BJ (cell line): ENCODE results near the gene MAB21L4. TPM values are rescaled to one million over a fixed set of nuclear protein-coding genes. Genes with fewer than 3 reads are reported as not detected.
"Not testable (repeated sequence)": the region's sequence is repeated elsewhere in the genome, so short reads cannot be mapped to it uniquely, and the experiment has no call there.

Experiments
- CTCF ChIA-PET: fragments of 350-600 bp; formaldehyde crosslinking; extraction: SDS; loops from one replicate; lab custom pipeline; 2021; ENCODE audit warnings: antibody characterized with exemption, inconsistent platforms; lab: Yijun Ruan, JAX
- POLR2A ChIA-PET: fragments of 300-600 bp; sonication (Branson Sonifier 250); formaldehyde crosslinking; extraction: SDS; loops from one replicate; lab custom pipeline; 2021; ENCODE audit warnings: antibody characterized with exemption; lab: Charles Lee
- DNase-seq: peaks from one replicate; pipeline ENCODE4 v3.0.0-alpha.2; 2011; ENCODE audit warnings: low read depth
- H3K27me3 ChIP-seq: 2 replicates; pipeline ENCODE4 v1.6.0; 2011; ENCODE audit warnings: low read length; ENCODE audit not compliant: control insufficient read depth, insufficient read depth
- H3K36me3 ChIP-seq: 2 replicates; pipeline ENCODE4 v1.5.1; 2011; ENCODE audit warnings: low read length; ENCODE audit not compliant: control insufficient read depth, insufficient read depth
- H3K4me3 ChIP-seq: 2 replicates; pipeline ENCODE4 v1.5.1; 2011; ENCODE audit warnings: low read depth, mild to moderate bottlenecking, control low read depth, low read length
- polyA plus RNA-seq: library from polyadenylated mRNA; depleted of rRNA; stranded (reverse); fragments of >200 nt; gene quantifications from 2 replicates; pipeline ENCODE4 v1.2.3, GENCODE V29; 2011
- TF ChIP-seq, protein P1 (sequence below): IDR thresholded peaks from 2 replicates; pipeline ENCODE4 v1.5.1; 2011; ENCODE audit warnings: low read depth, mild to moderate bottlenecking, control low read depth, inconsistent platforms, low read length, moderate library complexity; ENCODE audit not compliant: insufficient read depth

Gene MAB21L4
- polyA plus RNA-seq, 1 experiment = not detected

DNA sequence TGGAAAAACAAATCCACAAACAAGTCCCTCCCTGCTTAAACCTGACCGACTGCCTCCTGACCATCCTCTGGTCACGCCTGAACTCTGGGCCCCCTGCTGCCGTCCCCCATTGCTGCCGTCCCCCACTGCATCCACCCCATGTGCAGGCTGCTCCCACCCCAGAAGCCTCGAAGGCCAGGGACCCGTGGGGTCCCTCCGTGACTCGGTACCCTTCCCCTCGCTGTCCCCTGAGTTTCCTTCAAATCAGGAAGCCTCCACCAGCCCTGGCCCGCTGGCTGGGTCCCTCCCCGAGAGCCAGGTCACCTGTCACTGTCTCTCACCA, 45.2 kb downstream of the MAB21L4 start:
- Histone ChIP-seq H3K36me3 (no peaks in the 10 kb centered on the region), H3K27me3 (no peaks in the 10 kb centered on the region), H3K4me3 (no peak overlapping the region)
- TF ChIP-seq, protein P1, sequence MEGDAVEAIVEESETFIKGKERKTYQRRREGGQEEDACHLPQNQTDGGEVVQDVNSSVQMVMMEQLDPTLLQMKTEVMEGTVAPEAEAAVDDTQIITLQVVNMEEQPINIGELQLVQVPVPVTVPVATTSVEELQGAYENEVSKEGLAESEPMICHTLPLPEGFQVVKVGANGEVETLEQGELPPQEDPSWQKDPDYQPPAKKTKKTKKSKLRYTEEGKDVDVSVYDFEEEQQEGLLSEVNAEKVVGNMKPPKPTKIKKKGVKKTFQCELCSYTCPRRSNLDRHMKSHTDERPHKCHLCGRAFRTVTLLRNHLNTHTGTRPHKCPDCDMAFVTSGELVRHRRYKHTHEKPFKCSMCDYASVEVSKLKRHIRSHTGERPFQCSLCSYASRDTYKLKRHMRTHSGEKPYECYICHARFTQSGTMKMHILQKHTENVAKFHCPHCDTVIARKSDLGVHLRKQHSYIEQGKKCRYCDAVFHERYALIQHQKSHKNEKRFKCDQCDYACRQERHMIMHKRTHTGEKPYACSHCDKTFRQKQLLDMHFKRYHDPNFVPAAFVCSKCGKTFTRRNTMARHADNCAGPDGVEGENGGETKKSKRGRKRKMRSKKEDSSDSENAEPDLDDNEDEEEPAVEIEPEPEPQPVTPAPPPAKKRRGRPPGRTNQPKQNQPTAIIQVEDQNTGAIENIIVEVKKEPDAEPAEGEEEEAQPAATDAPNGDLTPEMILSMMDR = no peak
- ChIA-PET CTCF (interaction anchor here (0.7 to 1.7 kb wide), 31 partner anchors 10 to 852 kb away, joined by 3 to 20 read pairs (median 4); partner anchors contain the start of genes AGXT, HDLBP and SEPTIN2), POLR2A (no interaction called here)
- no peak for DNase-seq

GRCh38 chr2:240850026-240850425, 45.9 kb downstream of the MAB21L4 start:
- CTCF ChIA-PET = interaction anchor here (0.7 to 1.6 kb wide), 6 partner anchors 9 to 1028 kb away, joined by 3 to 8 read pairs (median 4); no protein-coding TSS in a partner anchor
- Histone ChIP-seq H3K4me3 (no peak overlapping the region), H3K36me3 (no peaks in the 10 kb centered on the region), H3K27me3 (no peaks in the 10 kb centered on the region)
- POLR2A ChIA-PET = no interaction called here
- no peak for DNase-seq
- TF ChIP-seq, protein P1 = no peak

DNA sequence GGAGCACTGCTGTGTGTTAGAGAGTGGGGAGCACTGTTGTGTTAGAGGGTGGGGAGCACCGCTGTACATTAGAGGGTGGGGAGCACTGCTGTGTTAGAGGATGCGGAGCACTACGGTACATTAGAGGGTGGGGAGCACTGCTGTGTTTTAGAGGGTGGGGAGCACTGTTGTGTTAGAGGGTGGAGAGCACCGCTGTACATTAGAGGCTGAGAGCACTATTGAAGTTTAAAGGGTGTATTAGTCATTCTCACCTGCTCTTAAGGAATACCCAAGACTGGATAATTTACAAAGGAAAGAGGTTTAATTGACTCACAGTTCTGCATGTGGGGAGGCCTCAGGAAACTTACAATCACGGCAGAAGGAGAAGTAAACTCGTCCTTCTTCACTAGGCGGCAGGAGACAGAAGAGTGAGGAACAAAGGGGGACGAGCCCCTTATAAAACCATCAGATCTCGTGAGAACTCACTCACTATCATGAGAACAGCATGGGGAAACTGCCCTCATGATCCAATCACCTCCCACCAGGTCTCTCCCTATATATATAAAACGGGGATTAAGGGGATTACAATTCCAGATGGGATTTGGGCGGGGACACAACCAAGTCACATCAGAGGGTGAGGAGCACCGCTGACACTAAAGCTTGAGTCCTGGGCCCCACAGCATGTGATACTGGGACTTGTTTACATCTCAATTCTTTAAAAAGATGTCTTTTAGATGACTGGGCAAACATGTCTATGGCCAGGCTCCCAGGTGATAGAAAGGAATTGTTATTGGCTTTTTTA, 46.9 kb downstream of the MAB21L4 start:
- Histone ChIP-seq H3K4me3 (no peak overlapping the region), H3K36me3 (no peaks in the 10 kb centered on the region), H3K27me3 (no peaks in the 10 kb centered on the region; the same call in 1 of the 2 replicates)
- ChIA-PET POLR2A (no interaction called here), CTCF (interaction anchor here (0.9 to 1.6 kb wide), 5 partner anchors 8 to 1029 kb away, joined by 3 to 8 read pairs (median 4); no protein-coding TSS in a partner anchor)
- DNase-seq = no peak
- TF ChIP-seq, protein P1 = no peak

GRCh38 chr2:240847817-240848216, 48.1 kb downstream of the MAB21L4 start:
- POLR2A ChIA-PET = no interaction called here
- TF ChIP-seq, protein P1 = no peak
- CTCF ChIA-PET = no interaction called here
- Histone ChIP-seq H3K4me3 (no peak overlapping the region), H3K36me3 (no peaks in the 10 kb centered on the region), H3K27me3 (no peaks in the 10 kb centered on the region; the same call in 1 of the 2 replicates)
- DNase-seq = no peak

GRCh38 chr2:240846873-240847595, 48.9 kb downstream of the MAB21L4 start:
- POLR2A ChIA-PET = no interaction called here

DNA sequence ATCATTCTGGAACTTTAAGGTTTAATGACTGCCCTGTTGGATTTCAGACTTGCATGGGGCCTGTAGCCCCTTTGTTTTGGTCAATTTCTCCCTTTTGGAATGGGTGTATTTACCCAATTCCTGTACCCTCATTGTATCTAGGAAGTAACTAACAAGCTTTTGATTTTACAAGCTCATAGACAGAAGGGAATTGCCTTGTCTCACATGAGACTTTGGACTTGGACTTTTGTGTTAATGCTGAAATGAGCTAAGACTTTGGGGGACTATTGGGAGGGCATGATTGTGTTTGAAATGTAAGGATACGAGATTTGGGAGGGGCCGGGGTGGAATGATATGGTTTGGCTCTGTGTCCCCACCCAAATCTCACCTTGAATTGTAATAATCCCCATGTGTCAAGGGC, 49.6 kb downstream of the MAB21L4 start:
- H3K27me3 ChIP-seq = not testable (repeated sequence)
- CTCF ChIA-PET = interaction anchor here (1.0 to 2.3 kb wide), 3 partner anchors 9 to 332 kb away, joined by 3 to 7 read pairs (median 3); no protein-coding TSS in a partner anchor

More at GRCh38 chr2:240846873-240847595, 48.9 kb downstream of the MAB21L4 start:
- Histone ChIP-seq H3K36me3 (no peaks in the 10 kb centered on the region), H3K4me3 (no peak overlapping the region), H3K27me3 (no peaks in the 10 kb centered on the region; the same call in 1 of the 2 replicates)
- TF ChIP-seq, protein P1 = no peak
- DNase-seq = no peak
- CTCF ChIA-PET = interaction anchor here (2.3 kb wide), 1 partner anchor 333 kb away, joined by 7 read pairs; no protein-coding TSS in a partner anchor

More for the DNA sequence above, 49.6 kb downstream of the MAB21L4 start:
- POLR2A ChIA-PET, DNase-seq, H3K4me3 ChIP-seq, H3K36me3 ChIP-seq: not testable (repeated sequence)
